HepG2 (cell line): ENCODE measurements around the gene FXYD5. TPM values are rescaled to one million over a fixed set of nuclear protein-coding genes. Genes with fewer than 3 reads are reported as not detected.
A peak's percentile ranks its signal among the peaks of the same experiment; 100 is the strongest.

Source experiments
- ARID4A ChIP-seq: sonication (generic); formaldehyde crosslinking; IDR thresholded peaks from 2 replicates; pipeline ENCODE4 v1.5.0; 2020; ENCODE audit warnings: mild to moderate bottlenecking, missing genetic modification reagents, borderline replicate concordance
- ASH2L ChIP-seq: fragments of 300-600, 200-600 bp; sonication (generic); IDR thresholded peaks from 2 replicates; pipeline ENCODE4 v1.7.0; 2017; ENCODE audit warnings: low read depth, mild to moderate bottlenecking, moderate library complexity, mixed read lengths, low read length; ENCODE audit not compliant: insufficient read length
- FOXK1 ChIP-seq: sonication (generic); formaldehyde crosslinking; IDR thresholded peaks from 2 replicates; pipeline ENCODE4 v1.4.0; 2020; ENCODE audit warnings: low read depth, missing genetic modification reagents, borderline replicate concordance
- GPBP1L1 ChIP-seq: sonication (generic); formaldehyde crosslinking; IDR thresholded peaks from 2 replicates; pipeline ENCODE4 v1.5.0; 2020; ENCODE audit warnings: mild to moderate bottlenecking, missing genetic modification reagents
- HNRNPL ChIP-seq: fragments of 200-400 bp; formaldehyde crosslinking; IDR thresholded peaks from 2 replicates; pipeline ENCODE4 v1.6.1; 2017; ENCODE audit warnings: mild to moderate bottlenecking, low read depth, low read length
- ISL2 ChIP-seq: sonication (generic); formaldehyde crosslinking; IDR thresholded peaks from 2 replicates; pipeline ENCODE4 v1.5.0; 2020; ENCODE audit warnings: missing genetic modification reagents
- KAT7 ChIP-seq: IDR thresholded peaks from 2 replicates; pipeline ENCODE4 v1.6.1; 2018; ENCODE audit warnings: borderline replicate concordance, missing compliant biosample characterization
- MTA1 ChIP-seq: sonication (generic); formaldehyde crosslinking; IDR thresholded peaks from 2 replicates; pipeline ENCODE4 v1.4.0; 2020; ENCODE audit warnings: missing genetic modification reagents, mild to moderate bottlenecking, borderline replicate concordance
- PCBP1 ChIP-seq: fragments of 200-400 bp; formaldehyde crosslinking; IDR thresholded peaks from 2 replicates; pipeline ENCODE4 v1.6.1; 2017; ENCODE audit warnings: mild to moderate bottlenecking, low read depth, low read length, borderline replicate concordance
- SOX6 ChIP-seq, 2 experiments: fragments of 450-650 bp in 1 of 2; sonication (generic) in 1 of 2; formaldehyde crosslinking in 1 of 2; IDR thresholded peaks; 2 replicates each; pipeline versions ENCODE4 v1.4.0 to v1.6.1; 2017 to 2020; ENCODE audit warnings: antibody characterized with exemption in 1 of 2, mild to moderate bottlenecking in 1 of 2, missing genetic modification reagents in 1 of 2
- SP5 ChIP-seq: IDR thresholded peaks from 2 replicates; pipeline ENCODE4 v1.6.1; 2016; ENCODE audit warnings: low read depth, borderline replicate concordance
- TGIF2 ChIP-seq: IDR thresholded peaks from 2 replicates; pipeline ENCODE4 v1.6.1; 2016; ENCODE audit warnings: control low read depth, missing compliant biosample characterization
- ZBTB21 ChIP-seq: sonication (generic); formaldehyde crosslinking; IDR thresholded peaks from 2 replicates; pipeline ENCODE4 v1.4.0; 2020; ENCODE audit warnings: missing genetic modification reagents
- ZNF160 ChIP-seq: sonication (generic); formaldehyde crosslinking; IDR thresholded peaks from 2 replicates; pipeline ENCODE4 v1.8.0; 2022; ENCODE audit warnings: mild to moderate bottlenecking, inconsistent platforms, missing genetic modification reagents
- ZNF205 ChIP-seq: IDR thresholded peaks from 2 replicates; pipeline ENCODE4 v1.6.1; 2018; ENCODE audit warnings: missing biosample characterization, missing genetic modification reagents
- ZNF337 ChIP-seq: sonication (generic); formaldehyde crosslinking; IDR thresholded peaks from 2 replicates; pipeline ENCODE4 v1.5.1; 2020; ENCODE audit warnings: missing genetic modification reagents, low read depth, mild to moderate bottlenecking, borderline replicate concordance
- ZNF367 ChIP-seq: sonication (generic); formaldehyde crosslinking; IDR thresholded peaks from 2 replicates; pipeline ENCODE4 v1.4.0; 2020; ENCODE audit warnings: missing genetic modification reagents, borderline replicate concordance
- ZNF746 ChIP-seq: sonication (generic); formaldehyde crosslinking; IDR thresholded peaks from 2 replicates; pipeline ENCODE4 v1.8.0; 2022; ENCODE audit warnings: mild to moderate bottlenecking, missing genetic modification reagents
- ZSCAN21 ChIP-seq: sonication (generic); formaldehyde crosslinking; IDR thresholded peaks from 2 replicates; pipeline ENCODE4 v1.8.0; 2022; ENCODE audit warnings: mild to moderate bottlenecking, missing genetic modification reagents, moderate library complexity, borderline replicate concordance
- polyA plus RNA-seq, 8 experiments: library from polyadenylated mRNA; depleted of rRNA in 3 of 8; stranded (reverse) in 7 of 8; unstranded in 1 of 8; fragments of >200 nt; fragmentation: Illumina TruSeq in 4 of 8; extraction: Trizol in 4 of 8; gene quantifications; 2 replicates each; pipeline versions ENCODE4 v1.2.1 to v1.2.3, GENCODE V29; 2011 to 2016; ENCODE audit warnings: low read depth in 4 of 8, missing spikeins in 1 of 8, mixed read lengths in 1 of 8; ENCODE audit not compliant: insufficient read depth in 1 of 8
- total RNA-seq, 5 experiments: library from RNA; depleted of rRNA; stranded (reverse); fragments of >200 nt; fragmentation: Illumina TruSeq; extraction: Trizol; gene quantifications; 2 replicates each; pipeline ENCODE4 v1.2.3, GENCODE V29; 2016; ENCODE audit warnings: low read depth in 1 of 5

Gene FXYD5
- total and polyA plus RNA-seq, 2 of the 13 experiments (the other 11 are each of a cell fraction or from before 2014, with no cell fraction given), result 0.65 TPM; not detected in 1

GRCh38 chr19:35114353-35115176 lies 40.0 kb upstream of the FXYD5 start (continued):
- no peak for TF ChIP-seq ZNF746
- no peak for TF ChIP-seq ZNF205 (CRISPR knock-in tag)
- TF ChIP-seq TGIF2, result no peak
- TF ChIP-seq MTA1 (CRISPR knock-in tag), result no peak
- TF ChIP-seq HNRNPL, result no peak
- TF ChIP-seq FOXK1 (CRISPR knock-in tag), result no peak
- peak; percentile 57; the same call in 1 of the 2 replicates for TF ChIP-seq ZNF337 (CRISPR knock-in tag)
- no peak for TF ChIP-seq ASH2L
- TF ChIP-seq GPBP1L1 (CRISPR knock-in tag), result no peak
- TF ChIP-seq ZBTB21 (CRISPR knock-in tag), result no peak
- no peak for TF ChIP-seq PCBP1
- no peak for TF ChIP-seq SP5 (CRISPR knock-in tag)
- no peak for TF ChIP-seq ISL2 (CRISPR knock-in tag)
- TF ChIP-seq ZSCAN21 (CRISPR knock-in tag), result no peak
- TF ChIP-seq ZNF367 (CRISPR knock-in tag), result no peak
- no peak for TF ChIP-seq SOX6 (IDR thresholded peaks at IDR 0.05)
- TF ChIP-seq SOX6 (CRISPR knock-in tag; IDR thresholded peaks at IDR 0.05), result 0 out of 2 replicates have a peak, but pooled peaks have one; percentile 13
- no peak for TF ChIP-seq ZNF160
- no peak for TF ChIP-seq KAT7
- peak; percentile 26; the same call in 1 of the 2 replicates for TF ChIP-seq ARID4A (CRISPR knock-in tag)
